ENCODE measurements around the gene RAET1E.
"Not testable (repeated sequence)": the region's sequence is repeated elsewhere in the genome, so short reads cannot be mapped to it uniquely, and the experiment has no call there.

Gene RAET1E

DNA sequence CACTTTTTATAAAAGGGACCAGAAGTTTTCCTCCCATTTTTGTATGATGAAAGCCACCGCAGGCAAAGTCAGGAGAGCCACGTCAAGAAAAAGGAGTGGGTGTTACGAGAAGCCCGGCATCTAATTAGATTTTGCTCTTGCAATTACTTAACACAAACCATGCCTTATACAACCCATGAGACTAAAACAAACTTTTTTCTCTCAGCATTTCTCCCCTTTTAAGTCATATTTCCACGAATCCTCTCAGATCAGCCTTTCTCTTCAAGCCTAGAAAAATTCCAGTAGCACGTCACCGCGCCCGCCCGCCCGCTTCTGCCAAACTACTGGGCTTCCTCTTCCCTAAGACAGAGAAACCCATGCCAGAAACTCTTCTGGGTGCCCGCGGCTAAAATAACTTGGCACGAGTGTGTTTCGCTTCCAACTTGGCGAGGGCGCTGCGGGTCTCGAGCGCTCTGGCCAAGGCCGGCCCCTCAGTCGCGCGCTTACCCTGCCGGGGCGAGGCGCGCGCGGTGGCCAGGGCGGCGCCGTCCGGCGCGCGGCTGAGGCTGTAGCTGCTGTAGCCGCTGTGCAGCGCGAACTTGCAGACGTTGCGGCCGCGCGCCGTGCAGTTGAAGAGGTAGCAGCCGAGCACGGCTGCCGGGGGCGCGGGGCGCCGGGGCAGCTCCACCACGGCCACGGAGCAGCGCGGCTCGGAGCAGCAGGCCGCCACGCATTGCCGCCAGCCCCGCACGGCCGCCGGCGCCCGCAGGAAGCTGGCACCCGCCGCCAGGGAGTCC, 34.8 kb downstream of the RAET1E start:
- no peak for TF ChIP-seq CTCF (IDR thresholded peaks at IDR 0.05; ENCODE audit: low read depth, low read length, missing control alignments)
- no peaks in the 10 kb centered on the region for H3K27me3 ChIP-seq (replicated peaks)
- H3K27ac ChIP-seq: peak overlapping the region; percentile 84
- H3K36me3 ChIP-seq (replicated peaks): no peaks in the 10 kb centered on the region
- H3K4me3 ChIP-seq (ENCODE audit: low read depth, low read length): peak overlapping the region; percentile 65
- no peak for DNase-seq
- in situ Hi-C loops (cut with HindIII; ENCODE audit: low pct_ligation_motif_present, low sequenced_read_pairs): no loop called here

- H3K36me3 ChIP-seq (replicated peaks); DNase-seq; H3K27me3 ChIP-seq (replicated peaks); in situ Hi-C loops (cut with HindIII; ENCODE audit: low pct_ligation_motif_present, low sequenced_read_pairs): not testable (repeated sequence)
- peak overlapping the region; percentile 65 for H3K4me3 ChIP-seq (ENCODE audit: low read depth, low read length)
- peak overlapping the region; percentile 84 for H3K27ac ChIP-seq
Observed at GRCh38 chr6:149862424-149862738, 35.5 kb downstream of the RAET1E start.

DNA sequence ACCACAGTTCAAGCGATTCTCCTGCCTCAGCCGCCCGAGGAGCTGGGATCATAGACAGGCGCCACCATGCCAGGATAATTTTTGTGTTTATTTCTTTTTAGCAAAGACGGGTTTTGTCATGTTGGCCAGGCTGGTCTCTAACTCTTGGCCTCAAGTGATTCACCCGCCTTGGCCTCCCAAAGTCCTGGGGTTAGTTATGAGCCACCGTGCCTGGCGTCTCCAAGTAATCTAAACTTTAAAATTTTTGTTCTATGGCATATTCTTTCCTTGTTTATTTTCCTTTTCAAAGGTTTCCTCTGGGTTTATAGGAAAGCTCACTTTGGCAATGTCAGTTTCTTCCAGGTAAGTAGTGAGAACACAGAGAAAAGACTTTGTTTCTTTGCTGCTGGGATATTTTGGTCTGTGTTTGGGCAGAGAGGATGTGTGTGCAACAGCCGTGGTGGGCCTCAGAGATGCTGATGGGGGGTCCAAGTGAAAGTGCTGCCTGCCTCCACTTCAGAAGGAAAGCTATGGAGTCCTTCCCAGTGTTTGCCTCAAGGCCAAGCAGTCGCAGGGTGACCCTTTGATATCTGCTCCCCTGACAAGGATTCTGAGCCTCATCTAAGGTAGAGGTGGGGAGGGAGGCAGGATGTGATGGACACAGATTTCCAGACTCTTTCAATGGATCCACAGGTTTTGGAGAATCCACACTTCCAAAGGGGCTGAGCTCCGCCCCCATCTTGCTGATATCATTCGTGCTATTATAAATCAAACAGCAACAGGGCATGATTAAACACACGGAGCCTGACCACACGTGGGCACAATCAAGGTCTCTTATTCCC, 36.1 kb downstream of the RAET1E start:
- H3K27ac ChIP-seq: peak overlapping the region; percentile 54
- no peaks in the 10 kb centered on the region for H3K36me3 ChIP-seq (replicated peaks)
- DNase-seq: no peak
- no peak overlapping the region for H3K4me3 ChIP-seq (ENCODE audit: low read depth, low read length)
- no peaks in the 10 kb centered on the region for H3K27me3 ChIP-seq (replicated peaks)
- TF ChIP-seq CTCF (IDR thresholded peaks at IDR 0.05; ENCODE audit: low read depth, low read length, missing control alignments): no peak
- in situ Hi-C loops (cut with HindIII; ENCODE audit: low pct_ligation_motif_present, low sequenced_read_pairs): no loop called here

DNA sequence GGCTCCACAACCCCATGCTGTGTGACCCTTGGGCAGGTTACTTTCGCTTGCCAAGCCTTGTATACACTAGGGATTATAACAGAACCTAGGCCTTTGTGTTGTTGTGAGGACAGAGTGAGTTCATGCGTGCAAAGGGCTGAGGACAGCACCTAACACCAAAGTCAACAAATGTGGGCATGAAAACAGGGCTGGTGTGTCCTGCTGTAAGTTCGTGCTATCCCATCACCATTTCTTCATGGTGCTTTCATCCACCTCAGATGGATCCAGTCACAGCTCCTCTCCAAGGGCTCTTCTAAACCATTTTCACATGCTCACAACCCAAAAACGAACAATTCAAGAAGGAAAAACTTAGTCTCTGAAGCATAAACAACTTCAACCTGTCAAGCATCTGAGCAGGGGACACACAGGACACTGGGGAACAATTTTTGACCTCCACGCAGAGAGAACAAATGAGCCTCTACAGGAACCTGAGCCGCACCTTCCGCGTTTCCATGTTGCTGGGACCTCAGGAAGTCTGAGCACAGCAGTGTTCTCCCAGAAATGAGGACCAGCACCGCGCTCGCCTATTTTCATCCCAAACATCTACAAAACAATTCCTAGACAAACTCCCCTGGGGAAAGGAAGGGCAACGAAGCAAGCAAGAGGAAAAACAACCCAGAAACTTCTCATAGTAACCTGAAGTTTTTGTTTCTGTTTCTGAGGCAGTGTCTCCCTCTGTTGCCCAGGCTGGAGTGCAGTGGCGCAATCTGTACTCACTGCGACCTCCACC, 36.9 kb downstream of the RAET1E start:
- no peaks in the 10 kb centered on the region for H3K36me3 ChIP-seq (replicated peaks)
- DNase-seq: no peak
- H3K27me3 ChIP-seq (replicated peaks): no peaks in the 10 kb centered on the region
- H3K27ac ChIP-seq: peak overlapping the region; percentile 54
- TF ChIP-seq CTCF (IDR thresholded peaks at IDR 0.05; ENCODE audit: low read depth, low read length, missing control alignments): peak; percentile 39
- in situ Hi-C loops (cut with HindIII; ENCODE audit: low pct_ligation_motif_present, low sequenced_read_pairs): no loop called here
- H3K4me3 ChIP-seq (ENCODE audit: low read depth, low read length): no peak overlapping the region

GRCh38 chr6:149860513-149860833, 37.4 kb downstream of the RAET1E start:
- no peaks in the 10 kb centered on the region for H3K27me3 ChIP-seq (replicated peaks)
- no peaks in the 10 kb centered on the region for H3K36me3 ChIP-seq (replicated peaks)
- H3K4me3 ChIP-seq (ENCODE audit: low read depth, low read length): no peak overlapping the region
- in situ Hi-C loops (cut with HindIII; ENCODE audit: low pct_ligation_motif_present, low sequenced_read_pairs): no loop called here
- TF ChIP-seq CTCF (IDR thresholded peaks at IDR 0.05; ENCODE audit: low read depth, low read length, missing control alignments): no peak
- no peak for DNase-seq
- no peak overlapping the region for H3K27ac ChIP-seq

- no peaks in the 10 kb centered on the region for H3K27me3 ChIP-seq (replicated peaks)
- in situ Hi-C loops (cut with HindIII; ENCODE audit: low pct_ligation_motif_present, low sequenced_read_pairs): no loop called here
Observed at GRCh38 chr6:149859938-149860337, 38.0 kb downstream of the RAET1E start.

More at GRCh38 chr6:149859938-149860337, 38.0 kb downstream of the RAET1E start:
- no peaks in the 10 kb centered on the region for H3K36me3 ChIP-seq (replicated peaks)
- no peak for DNase-seq
- TF ChIP-seq CTCF (IDR thresholded peaks at IDR 0.05; ENCODE audit: low read depth, low read length, missing control alignments): no peak
- H3K4me3 ChIP-seq (ENCODE audit: low read depth, low read length): no peak overlapping the region
- H3K27ac ChIP-seq: peak overlapping the region; percentile 59

Data from brain microvascular endothelial cell (primary cell).